HG03066 (cell line): ENCODE data around the gene NBEA.

ENCODE experiments used
- ATAC-seq: cut with Tn5 transposase; IDR thresholded peaks from one replicate; pipeline ENCODE4 v1.9.1; 2021; ENCODE audit warnings: low read depth; ENCODE audit not compliant: unreplicated experiment

NBEA gene

GRCh38 chr13:35534343-35534742, 592.3 kb downstream of the NBEA start:
- ATAC-seq: no peak

- no peak for ATAC-seq
Measured at GRCh38 chr13:35548790-35549189, 606.7 kb downstream of the NBEA start.

GRCh38 chr13:35549481-35549880, 607.4 kb downstream of the NBEA start:
- ATAC-seq: no peak

- no peak for ATAC-seq
Measured at GRCh38 chr13:35552172-35552844, 610.2 kb downstream of the NBEA start.

- ATAC-seq: no peak
Measured at GRCh38 chr13:35554972-35555623, 613.0 kb downstream of the NBEA start.

- no peak for ATAC-seq
Measured at GRCh38 chr13:35557475-35557874, 615.4 kb downstream of the NBEA start.

- no peak for ATAC-seq
Measured at GRCh38 chr13:35561540-35561939, 619.5 kb downstream of the NBEA start.

GRCh38 chr13:35565273-35565672, 623.2 kb downstream of the NBEA start:
- no peak for ATAC-seq

- no peak for ATAC-seq
Measured at GRCh38 chr13:35566340-35566739, 624.3 kb downstream of the NBEA start.

- no peak for ATAC-seq
Measured at GRCh38 chr13:35567406-35567980, 625.4 kb downstream of the NBEA start.

GRCh38 chr13:35573639-35574038, 631.6 kb downstream of the NBEA start:
- ATAC-seq: no peak

- no peak for ATAC-seq
Measured at GRCh38 chr13:35592457-35592856, 650.4 kb downstream of the NBEA start.

- ATAC-seq: no peak
Measured at GRCh38 chr13:35593651-35594050, 651.6 kb downstream of the NBEA start.

- ATAC-seq: no peak
Measured at GRCh38 chr13:35594096-35594495, 652.0 kb downstream of the NBEA start.

- ATAC-seq: no peak
Measured at GRCh38 chr13:35595181-35595580, 653.1 kb downstream of the NBEA start.

GRCh38 chr13:35596321-35597030, 654.4 kb downstream of the NBEA start:
- no peak for ATAC-seq

GRCh38 chr13:35597451-35597850, 655.4 kb downstream of the NBEA start:
- no peak for ATAC-seq

- no peak for ATAC-seq
Measured at GRCh38 chr13:35598233-35598632, 656.2 kb downstream of the NBEA start.

- ATAC-seq: no peak
Measured at GRCh38 chr13:35598790-35599369, 656.8 kb downstream of the NBEA start.

GRCh38 chr13:35599384-35599783, 657.3 kb downstream of the NBEA start:
- no peak for ATAC-seq

GRCh38 chr13:35600137-35600536, 658.1 kb downstream of the NBEA start:
- no peak for ATAC-seq
